ENCODE results near the gene NXPH4. TPM values are rescaled to one million over a fixed set of nuclear protein-coding genes. Genes with fewer than 3 reads are reported as not detected.

The NXPH4 gene
- total RNA-seq, 4 donors from 2014 or later: 7.1 to 26.0 (median 18.3) TPM

GRCh38 chr12:57258977-57259970 lies 42.7 kb downstream of the NXPH4 start:
- Histone ChIP-seq H3K36me3 (peaks cover 80% of the 10 kb centered on the region), H3K27me3 (no peaks in the 10 kb centered on the region), H3K27ac (no peak overlapping the region), H3K9me3 (no peaks in the 10 kb centered on the region), H3K4me1 (no peaks in the 10 kb centered on the region), H3K4me3 (no peak overlapping the region)
- 84% methylated on average over 6 of the region's 6 CpGs for WGBS
- DNase-seq (ENCODE audit: low spot score in 2 of 2): no peak
- TF ChIP-seq POLR2A (IDR thresholded peaks at IDR 0.05) (no peak), EP300 (IDR thresholded peaks at IDR 0.05) (no peak), POLR2AphosphoS5 (IDR thresholded peaks at IDR 0.05) (no peak), CTCF (IDR thresholded peaks at IDR 0.05) (no peak)

GRCh38 chr12:57260366-57260765 lies 43.8 kb downstream of the NXPH4 start:
- H3K9me3 ChIP-seq: no peaks in the 10 kb centered on the region
- no peak overlapping the region for H3K4me3 ChIP-seq
- no peaks in the 10 kb centered on the region for H3K4me1 ChIP-seq
- H3K27ac ChIP-seq: no peak overlapping the region
- DNase-seq (ENCODE audit: low spot score in 2 of 2): no peak
- 91% methylated on average over 4 of the region's 4 CpGs for WGBS
- H3K27me3 ChIP-seq: no peaks in the 10 kb centered on the region
- H3K36me3 ChIP-seq: peaks cover 77% of the 10 kb centered on the region
- TF ChIP-seq POLR2AphosphoS5 (IDR thresholded peaks at IDR 0.05): no peak
- no peak for TF ChIP-seq CTCF (IDR thresholded peaks at IDR 0.05)
- no peak for TF ChIP-seq POLR2A (IDR thresholded peaks at IDR 0.05)
- no peak for TF ChIP-seq EP300 (IDR thresholded peaks at IDR 0.05)

- Histone ChIP-seq H3K9me3 (no peaks in the 10 kb centered on the region), H3K36me3 (peaks cover 77% of the 10 kb centered on the region), H3K27me3 (no peaks in the 10 kb centered on the region), H3K4me3 (no peak overlapping the region), H3K27ac (no peak overlapping the region), H3K4me1 (no peaks in the 10 kb centered on the region)
- WGBS: 44% methylated on average over 2 of the region's 2 CpGs
- no peak for DNase-seq (ENCODE audit: low spot score in 2 of 2)
- no peak for TF ChIP-seq EP300 (IDR thresholded peaks at IDR 0.05)
- TF ChIP-seq POLR2AphosphoS5 (IDR thresholded peaks at IDR 0.05): no peak
- TF ChIP-seq POLR2A (IDR thresholded peaks at IDR 0.05): no peak
Observed at GRCh38 chr12:57261428-57261865, 44.9 kb downstream of the NXPH4 start.

GRCh38 chr12:57262126-57262822 lies 45.7 kb downstream of the NXPH4 start:
- Histone ChIP-seq H3K36me3 (peaks cover 78% of the 10 kb centered on the region), H3K27me3 (no peaks in the 10 kb centered on the region), H3K27ac (no peak overlapping the region), H3K4me3 (no peak overlapping the region), H3K4me1 (no peaks in the 10 kb centered on the region), H3K9me3 (no peaks in the 10 kb centered on the region)
- no peak for DNase-seq (ENCODE audit: low spot score in 2 of 2)
- 90% methylated on average over 3 of the region's 3 CpGs for WGBS
- TF ChIP-seq POLR2AphosphoS5 (IDR thresholded peaks at IDR 0.05) (no peak), CTCF (IDR thresholded peaks at IDR 0.05) (no peak), EP300 (IDR thresholded peaks at IDR 0.05) (no peak), POLR2A (IDR thresholded peaks at IDR 0.05) (no peak)

GRCh38 chr12:57263096-57263495 lies 46.5 kb downstream of the NXPH4 start:
- DNase-seq (ENCODE audit: low spot score in 2 of 2): no peak
- TF ChIP-seq POLR2AphosphoS5 (IDR thresholded peaks at IDR 0.05): no peak
- TF ChIP-seq POLR2A (IDR thresholded peaks at IDR 0.05): no peak
- no peak for TF ChIP-seq CTCF (IDR thresholded peaks at IDR 0.05)
- TF ChIP-seq EP300 (IDR thresholded peaks at IDR 0.05): no peak
- H3K36me3 ChIP-seq: peaks cover 78% of the 10 kb centered on the region
- 96% methylated on average over 2 of the region's 2 CpGs for WGBS
- H3K27me3 ChIP-seq: no peaks in the 10 kb centered on the region
- no peaks in the 10 kb centered on the region for H3K4me1 ChIP-seq
- no peaks in the 10 kb centered on the region for H3K9me3 ChIP-seq
- H3K4me3 ChIP-seq: no peak overlapping the region
- no peak overlapping the region for H3K27ac ChIP-seq

All from suprapubic skin (tissue), 4 donors.